Erythroblast (primary cell): ENCODE data around the gene DPP4.

ENCODE experiments used
- GATA1 ChIP-seq: IDR thresholded peaks from 2 replicates; pipeline ENCODE4 v1.6.1; 2011; ENCODE audit warnings: low read depth, mild to moderate bottlenecking, control low read depth, low read length, moderate library complexity
- POLR2A ChIP-seq: IDR thresholded peaks from 2 replicates; pipeline ENCODE4 v1.6.1; 2011; ENCODE audit warnings: mild to moderate bottlenecking, low read length

DNA sequence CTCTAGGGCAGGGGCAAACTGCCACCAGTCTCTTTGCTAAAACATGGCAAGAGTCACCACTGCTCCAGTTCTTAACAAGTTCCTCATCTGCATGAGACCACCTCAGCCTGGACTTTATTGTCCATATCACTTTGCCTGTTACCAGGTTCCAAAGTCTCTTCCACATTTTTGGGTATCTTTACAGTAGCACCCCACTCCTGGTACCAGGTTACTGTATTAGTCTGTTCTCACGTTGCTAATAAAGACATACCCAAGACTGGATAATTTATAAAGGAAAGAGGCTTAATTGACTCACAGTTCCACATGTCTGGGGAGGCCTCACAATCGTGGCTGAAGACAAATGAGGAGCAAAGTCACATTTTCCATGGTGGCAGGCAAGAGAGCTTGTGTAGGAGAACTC is 5.5 kb upstream of the DPP4 start:
- TF ChIP-seq POLR2A = no peak
- TF ChIP-seq GATA1 = no peak
